Motor neuron (in vitro differentiated cells): Measurements from ENCODE around the gene BAD. TPM values are rescaled to one million over a fixed set of nuclear protein-coding genes. Genes with fewer than 3 reads are reported as not detected.

ENCODE experiments used
- ATAC-seq, 8 experiments: fragments of 200-7000 bp; cut with Tn5 transposase; replicated peaks in 6 of 8; 2 replicates each; pipeline ENCODE4 v1.8.0; 2021; ENCODE audit warnings: mild to moderate bottlenecking in 8 of 8, moderate library complexity in 8 of 8
- H3K27ac ChIP-seq, 2 donors: fragments of 250-450 bp; sonication (Bioruptor Pico); 2 replicates each; pipeline ENCODE4 v1.9.0; 2021; ENCODE audit warnings: antibody characterized with exemption in 2 of 2, mild to moderate bottlenecking in 2 of 2, moderate library complexity in 1 of 2
- H3K4me1 ChIP-seq, 2 donors: fragments of 250-450 bp; sonication (Bioruptor Pico); replicated peaks in 1 of 2; 2 replicates each; pipeline ENCODE4 v1.6.1; 2021; ENCODE audit warnings: antibody characterized with exemption in 2 of 2, mild to moderate bottlenecking in 2 of 2, moderate library complexity in 1 of 2
- H3K4me3 ChIP-seq, 5 donors: fragments of 250-450 bp; sonication (Bioruptor Pico); 2 replicates each; pipeline ENCODE4 v1.9.0; 2021; ENCODE audit warnings: antibody characterized with exemption in 5 of 5, mild to moderate bottlenecking in 5 of 5, moderate library complexity in 4 of 5
- WGBS, 10 experiments: fragments of 450-650 bp; shearing (Covaris generic); methylation state at CpG; one replicate each; pipeline ENCODE4 v1.0.0; 2022; 5-methylcytosine and 5-hydroxymethylcytosine counted together
- in situ Hi-C, 9 experiments: fragments of 400-800 bp; cut with MboI; loops; one replicate each; pipeline ENCODE4 v1.15.0; 2021; ENCODE audit warnings: low sequenced_read_pairs in 9 of 9, low pct_unique_long_range_greater_than_20kb in 2 of 9; ENCODE audit not compliant: unreplicated experiment in 9 of 9
- total RNA-seq, 8 experiments: library from RNA; unstranded; fragments of 300-600 nt; gene quantifications; 2 replicates each; pipeline versions ENCODE4 v1.2.3 to v1.2.4, GENCODE V29; 2022

Gene BAD
- total RNA-seq, 8 experiments from 2014 or later = 38.6 to 119 (median 65.6) TPM

DNA sequence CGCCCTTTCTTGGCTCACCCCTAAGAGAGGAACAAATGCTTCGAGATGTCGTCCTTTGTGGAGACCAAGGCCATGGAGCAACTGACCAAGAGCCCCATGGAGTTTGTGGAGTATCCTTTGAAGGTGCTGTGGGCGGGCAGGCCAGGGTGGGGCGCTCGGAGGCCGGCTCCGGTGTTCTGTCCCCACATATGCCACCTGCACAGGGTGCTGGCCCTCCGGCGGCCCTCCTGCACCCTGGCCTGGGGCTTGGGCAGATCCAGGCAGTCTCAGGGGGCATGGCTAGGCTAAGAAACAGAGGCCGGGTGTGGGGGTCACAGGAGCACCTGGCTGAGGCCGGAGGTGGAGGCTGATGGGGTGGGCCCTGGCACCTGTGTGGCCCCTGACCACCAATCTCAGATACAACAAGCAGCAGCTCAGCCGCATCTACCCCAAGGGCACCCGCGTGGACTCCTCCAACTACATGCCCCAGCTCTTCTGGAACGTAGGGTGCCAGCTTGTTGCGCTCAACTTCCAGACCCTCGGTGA lies 22.8 kb downstream of the BAD start:
- no peak overlapping the region for H3K4me3 ChIP-seq
- no peak for ATAC-seq
- in situ Hi-C loops = no loop called here
- H3K4me1 ChIP-seq = peaks cover 22 to 24% of the 10 kb centered on the region in 2 donors
- H3K27ac ChIP-seq = no peak overlapping the region
- WGBS, 10 experiments = 81 to 98% (median 87%) methylated on average over 3 to 8 of the region's 18 CpGs; no CpG with 5 or more reads in 7 of the 10 experiments

DNA sequence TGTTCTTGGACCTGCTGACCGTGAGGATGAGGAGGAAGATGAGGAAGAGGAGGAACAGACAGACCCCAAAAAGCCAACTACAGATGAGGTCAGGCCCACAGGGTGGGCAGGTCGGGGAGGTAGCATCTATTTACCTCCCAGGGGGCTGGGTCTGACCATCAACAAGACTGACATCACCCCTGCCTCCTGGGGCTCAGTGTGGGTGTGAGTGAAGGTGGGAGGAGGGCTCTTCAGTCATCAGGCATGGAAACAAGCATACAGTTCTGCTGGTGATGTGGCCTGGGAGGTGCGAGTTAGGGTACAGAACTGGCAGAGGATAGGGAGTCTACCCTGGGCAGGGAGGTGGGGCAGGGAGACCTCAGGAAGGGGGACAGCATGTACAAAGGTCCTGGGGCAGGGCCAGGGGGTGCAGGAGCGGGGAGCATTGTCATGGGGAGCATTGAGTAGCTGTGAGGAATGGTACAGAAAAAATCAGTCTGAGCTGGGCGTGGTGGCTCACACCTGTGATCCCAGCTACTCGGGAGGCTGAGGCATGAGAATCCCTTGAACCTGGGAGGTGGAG lies 24.2 kb downstream of the BAD start:
- in situ Hi-C loops = no loop called here
- H3K4me1 ChIP-seq = peaks cover 22% of the 10 kb centered on the region in 2 donors
- no peak overlapping the region for H3K4me3 ChIP-seq
- no peak for ATAC-seq
- no peak overlapping the region for H3K27ac ChIP-seq
- WGBS, 10 experiments = 80 to 100% (median 100%) methylated on average over 1 to 2 of the region's 6 CpGs; no CpG with 5 or more reads in 6 of the 10 experiments

- H3K4me1 ChIP-seq = peaks cover 16% of the 10 kb centered on the region in 2 donors
- in situ Hi-C loops = no loop called here
- ATAC-seq = no peak
- 83 to 100% (median 90%) methylated on average over 1 to 2 of the region's 4 CpGs; no CpG with 5 or more reads in 2 of the 10 experiments for WGBS, 10 experiments
- no peak overlapping the region for H3K27ac ChIP-seq
- H3K4me3 ChIP-seq = no peak overlapping the region
Observed at GRCh38 chr11:64259533-64260067, 24.9 kb downstream of the BAD start.

DNA sequence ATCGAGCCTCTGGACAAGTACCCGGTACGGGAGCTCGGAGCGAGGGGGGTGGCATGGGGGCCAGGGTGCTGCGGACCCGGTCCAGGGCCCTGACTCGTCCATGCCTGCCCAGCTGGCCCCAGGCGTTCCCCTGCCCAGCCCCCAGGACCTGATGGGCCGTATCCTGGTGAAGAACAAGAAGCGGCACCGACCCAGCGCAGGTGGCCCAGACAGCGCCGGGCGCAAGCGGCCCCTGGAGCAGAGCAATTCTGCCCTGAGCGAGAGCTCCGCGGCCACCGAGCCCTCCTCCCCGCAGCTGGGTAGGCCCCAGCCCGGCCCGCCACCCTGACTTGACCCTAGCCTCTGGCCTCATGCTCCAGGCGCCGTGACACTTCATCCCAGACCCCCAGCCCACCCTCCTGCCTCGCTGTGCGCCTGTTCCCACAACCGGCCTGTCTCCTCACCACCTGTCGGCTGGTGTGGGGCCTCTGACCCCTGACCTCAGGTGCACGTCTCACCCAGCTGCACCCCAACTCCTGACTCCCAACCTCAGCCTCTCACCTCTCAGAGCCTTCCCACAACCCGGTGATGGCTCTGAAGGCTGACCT lies 25.4 kb downstream of the BAD start:
- peaks cover 10 to 11% of the 10 kb centered on the region in 2 donors for H3K4me1 ChIP-seq
- 86% methylated on average over 1 of the region's 32 CpGs; no CpG with 5 or more reads in 9 of the 10 experiments for WGBS, 10 experiments

DNA sequence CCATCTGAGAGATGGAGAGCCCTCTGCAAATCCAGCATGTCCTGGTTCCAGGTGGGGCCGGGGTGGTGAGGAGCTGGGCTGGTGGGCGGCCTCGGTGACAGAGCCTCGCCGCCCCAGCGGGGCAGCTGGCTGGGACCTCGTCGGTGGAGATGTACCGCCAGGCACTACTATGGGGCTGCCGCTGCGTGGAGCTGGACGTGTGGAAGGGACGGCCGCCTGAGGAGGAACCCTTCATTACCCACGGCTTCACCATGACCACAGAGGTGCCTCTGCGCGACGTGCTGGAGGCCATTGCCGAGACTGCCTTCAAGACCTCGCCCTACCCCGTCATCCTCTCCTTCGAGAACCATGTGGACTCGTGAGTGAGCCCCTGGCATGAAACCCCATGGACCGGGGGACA lies 26.1 kb downstream of the BAD start:
- WGBS, 10 experiments = 50 to 100% (median 58%) methylated on average over 1 to 4 of the region's 24 CpGs; no CpG with 5 or more reads in 6 of the 10 experiments
- ATAC-seq = no peak
- Histone ChIP-seq H3K27ac (no peak overlapping the region), H3K4me1 (peaks cover 3 to 4% of the 10 kb centered on the region in 2 donors), H3K4me3 (no peak overlapping the region)
- in situ Hi-C loops = no loop called here

More for the DNA sequence above, 25.4 kb downstream of the BAD start:
- Histone ChIP-seq H3K27ac (no peak overlapping the region), H3K4me3 (no peak overlapping the region)
- in situ Hi-C loops = no loop called here
- ATAC-seq = no peak

- no peak for ATAC-seq
- 80 to 100% (median 96%) methylated on average over 1 to 4 of the region's 15 CpGs; no CpG with 5 or more reads in 7 of the 10 experiments for WGBS, 10 experiments
- in situ Hi-C loops = no loop called here
Observed at GRCh38 chr11:64256300-64256699, 28.2 kb downstream of the BAD start.

DNA sequence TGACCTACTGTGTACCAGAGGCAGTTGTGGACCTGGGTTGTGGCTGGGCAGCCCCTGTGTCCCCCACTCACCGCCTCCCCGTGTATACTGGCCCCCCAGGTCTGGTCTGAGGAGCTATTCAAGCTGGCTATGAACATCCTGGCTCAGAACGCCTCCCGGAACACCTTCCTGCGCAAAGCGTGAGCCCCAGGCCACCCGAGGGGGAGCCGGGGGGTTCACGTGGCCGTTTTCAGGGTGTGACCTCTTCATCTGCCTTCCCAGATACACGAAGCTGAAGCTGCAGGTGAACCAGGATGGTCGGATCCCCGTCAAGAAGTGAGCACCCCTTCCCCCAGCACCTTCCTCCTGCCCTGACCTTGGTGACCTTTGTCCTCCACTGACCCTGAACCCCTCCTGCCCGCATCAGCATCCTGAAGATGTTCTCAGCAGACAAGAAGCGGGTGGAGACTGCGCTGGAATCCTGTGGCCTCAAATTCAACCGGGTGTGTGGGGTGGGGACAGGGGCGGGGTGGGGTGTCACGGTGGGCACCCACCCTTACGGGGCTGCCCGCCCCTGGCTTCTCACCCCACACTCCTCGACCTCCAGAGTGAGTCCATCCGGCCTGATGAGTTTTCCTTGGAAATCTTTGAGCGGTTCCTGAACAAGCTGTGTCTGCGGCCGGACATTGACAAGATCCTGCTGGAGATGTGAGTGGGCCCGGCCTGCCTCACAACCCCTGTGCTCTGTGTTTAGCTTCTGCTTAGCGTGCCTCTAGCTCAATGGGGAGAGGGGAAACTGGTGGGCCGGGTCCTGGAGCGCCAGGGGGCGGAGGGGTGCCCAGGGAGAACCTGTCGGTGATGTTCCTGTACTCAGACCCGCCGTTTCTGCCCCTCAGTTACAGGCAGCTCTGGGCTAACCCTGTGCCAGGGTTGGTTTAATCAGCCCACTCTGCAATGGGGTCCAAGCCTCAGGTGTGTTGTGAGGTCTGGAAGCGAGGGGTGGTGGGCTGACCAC lies 29.0 kb downstream of the BAD start:
- ATAC-seq = no peak

More at GRCh38 chr11:64256300-64256699, 28.2 kb downstream of the BAD start:
- Histone ChIP-seq H3K4me1 (peaks cover 2 to 4% of the 10 kb centered on the region in 2 donors), H3K27ac (no peak overlapping the region), H3K4me3 (no peak overlapping the region)

DNA sequence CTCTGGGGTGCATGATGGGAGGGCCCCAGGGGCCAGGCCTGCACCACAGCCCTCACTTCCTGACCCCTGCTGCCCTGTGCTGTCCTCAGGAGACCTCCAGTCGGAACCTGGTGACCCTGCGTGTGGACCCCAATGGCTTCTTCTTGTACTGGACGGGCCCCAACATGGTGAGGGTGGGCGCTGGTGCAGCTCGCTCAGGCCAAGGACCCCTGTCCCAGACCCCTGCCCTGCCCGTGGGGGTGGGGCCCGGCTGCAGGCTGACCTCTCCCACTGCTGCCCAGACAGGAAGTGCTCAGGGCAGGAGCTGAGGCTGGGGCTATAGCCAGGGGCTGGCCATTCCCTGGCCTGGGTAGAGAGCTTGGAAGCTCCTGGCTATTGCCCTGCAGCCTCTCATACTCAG lies 30.1 kb downstream of the BAD start:
- 90 to 100% methylated on average over 1 to 2 of the region's 7 CpGs; no CpG with 5 or more reads in 8 of the 10 experiments for WGBS, 10 experiments
- in situ Hi-C loops = no loop called here
- ATAC-seq = no peak

More for the DNA sequence above, 29.0 kb downstream of the BAD start:
- Histone ChIP-seq H3K27ac (no peak overlapping the region), H3K4me3 (no peak overlapping the region), H3K4me1 (peaks cover 7 to 8% of the 10 kb centered on the region in 2 donors)
- WGBS, 10 experiments = 100% methylated on average over 1 to 4 of the region's 35 CpGs; no CpG with 5 or more reads in 6 of the 10 experiments
- in situ Hi-C loops = no loop called here

DNA sequence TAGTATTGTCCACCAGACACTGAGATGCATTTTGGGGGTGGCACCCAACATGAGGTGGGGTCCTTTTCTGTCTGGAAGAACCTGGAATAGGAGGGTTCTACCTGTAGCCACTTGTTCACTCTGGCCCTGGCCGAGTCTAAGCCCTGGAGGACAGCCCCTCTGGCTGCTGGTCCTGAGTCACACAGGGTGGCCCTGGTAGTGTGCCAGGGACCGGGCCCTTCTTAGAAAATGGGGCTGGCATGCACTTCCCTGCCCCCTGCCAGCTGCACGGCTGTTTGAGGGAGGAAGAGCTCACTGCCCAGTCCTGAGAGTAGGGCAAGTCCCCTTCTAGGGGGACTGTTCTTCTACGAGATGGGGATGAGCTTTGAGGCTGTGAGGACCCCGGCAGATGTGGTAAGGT lies 31.0 kb downstream of the BAD start:
- in situ Hi-C loops = no loop called here
- peaks cover 8 to 20% of the 10 kb centered on the region in 2 donors for H3K4me1 ChIP-seq
- no peak for ATAC-seq
- WGBS, 10 experiments = 100% methylated on average over 1 of the region's 5 CpGs; no CpG with 5 or more reads in 9 of the 10 experiments
- no peak overlapping the region for H3K27ac ChIP-seq
- no peak overlapping the region for H3K4me3 ChIP-seq

More for the DNA sequence above, 30.1 kb downstream of the BAD start:
- no peak overlapping the region for H3K27ac ChIP-seq
- no peak overlapping the region for H3K4me3 ChIP-seq
- H3K4me1 ChIP-seq = peaks cover 8 to 17% of the 10 kb centered on the region in 2 donors

GRCh38 chr11:64253043-64253442 lies 31.4 kb downstream of the BAD start:
- ATAC-seq = no peak
- H3K4me3 ChIP-seq = no peak overlapping the region
- in situ Hi-C loops = no loop called here
- 61 to 90% (median 85%) methylated on average over 2 to 7 of the region's 8 CpGs; no CpG with 5 or more reads in 5 of the 10 experiments for WGBS, 10 experiments
- H3K4me1 ChIP-seq = peaks cover 8 to 20% of the 10 kb centered on the region in 2 donors
- H3K27ac ChIP-seq = no peak overlapping the region

DNA sequence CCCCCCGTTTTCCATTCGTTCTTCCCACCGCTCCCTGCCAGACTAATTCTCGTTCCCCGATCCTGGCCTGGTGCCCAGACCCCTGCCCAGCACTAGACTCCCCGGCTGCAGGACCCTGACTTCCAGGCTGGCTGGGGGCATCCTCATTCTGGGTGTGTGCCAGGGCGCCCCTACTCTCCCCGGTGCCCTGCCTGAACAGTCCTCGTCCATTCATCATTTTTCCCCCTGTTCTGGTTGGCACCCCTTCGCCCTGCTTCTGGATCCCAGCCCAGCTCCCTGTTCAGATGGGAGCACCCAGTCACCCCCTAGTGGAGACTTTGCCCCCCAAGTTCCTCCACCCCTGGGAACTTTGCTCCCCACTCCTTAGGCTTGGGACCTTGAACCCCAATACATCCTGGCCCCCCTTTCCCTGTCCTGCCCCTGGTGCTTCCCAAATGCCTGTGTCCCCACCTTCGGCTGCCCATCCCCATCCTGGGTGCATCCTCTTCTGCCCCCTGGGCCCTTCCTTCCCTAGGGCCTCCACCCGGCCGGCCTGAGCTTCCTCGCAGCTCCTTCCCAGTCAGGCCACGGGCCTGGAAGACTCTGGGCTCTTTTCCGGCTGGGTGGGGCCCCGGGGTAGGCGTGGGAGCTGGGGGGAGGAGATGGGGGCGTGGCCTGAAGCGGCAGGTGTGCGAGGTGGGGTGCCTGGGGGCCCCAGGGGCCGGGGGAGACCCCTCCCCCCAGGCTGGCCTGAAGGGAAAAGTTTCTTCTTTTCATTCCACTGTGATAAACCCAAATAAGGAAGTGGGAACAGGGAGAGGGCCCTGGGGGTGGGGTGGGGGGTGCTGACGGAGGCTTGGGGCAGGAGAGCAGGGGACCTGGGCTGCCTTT lies 32.2 kb downstream of the BAD start:
- WGBS, 10 experiments = 3 to 18% methylated on average over 4 to 6 of the region's 23 CpGs; no CpG with 5 or more reads in 8 of the 10 experiments
- H3K4me1 ChIP-seq = peaks cover 14 to 25% of the 10 kb centered on the region in 2 donors
- peak in 3 of 8 experiments; percentile 11 to 38 (median 37) for ATAC-seq
- in situ Hi-C loops = no loop called here
- no peak overlapping the region for H3K27ac ChIP-seq
- peak overlapping the region; percentile 37 to 61 (median 47) for H3K4me3 ChIP-seq

DNA sequence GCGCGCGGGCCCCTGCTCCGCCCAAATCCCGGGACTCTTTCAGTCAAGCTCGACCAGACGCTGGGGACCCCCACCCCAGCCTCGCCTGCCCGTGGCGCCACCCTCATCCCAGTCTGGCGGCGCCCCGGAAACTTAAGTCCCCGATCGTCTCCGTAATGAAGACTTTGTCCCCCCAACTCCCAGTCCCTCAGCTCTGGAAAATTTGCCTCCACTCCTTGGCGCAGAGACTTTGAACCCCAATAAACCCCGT lies 32.8 kb downstream of the BAD start:
- no peak for ATAC-seq
- in situ Hi-C loops = no loop called here
- Histone ChIP-seq H3K4me3 (peak overlapping the region; percentile 37 to 61 (median 47)), H3K27ac (no peak overlapping the region), H3K4me1 (peaks cover 14 to 25% of the 10 kb centered on the region in 2 donors)
- WGBS, 10 experiments = 0% methylated on average over 3 of the region's 18 CpGs; no CpG with 5 or more reads in 9 of the 10 experiments
